ENCODE measurements around the gene KCTD18.

DNA sequence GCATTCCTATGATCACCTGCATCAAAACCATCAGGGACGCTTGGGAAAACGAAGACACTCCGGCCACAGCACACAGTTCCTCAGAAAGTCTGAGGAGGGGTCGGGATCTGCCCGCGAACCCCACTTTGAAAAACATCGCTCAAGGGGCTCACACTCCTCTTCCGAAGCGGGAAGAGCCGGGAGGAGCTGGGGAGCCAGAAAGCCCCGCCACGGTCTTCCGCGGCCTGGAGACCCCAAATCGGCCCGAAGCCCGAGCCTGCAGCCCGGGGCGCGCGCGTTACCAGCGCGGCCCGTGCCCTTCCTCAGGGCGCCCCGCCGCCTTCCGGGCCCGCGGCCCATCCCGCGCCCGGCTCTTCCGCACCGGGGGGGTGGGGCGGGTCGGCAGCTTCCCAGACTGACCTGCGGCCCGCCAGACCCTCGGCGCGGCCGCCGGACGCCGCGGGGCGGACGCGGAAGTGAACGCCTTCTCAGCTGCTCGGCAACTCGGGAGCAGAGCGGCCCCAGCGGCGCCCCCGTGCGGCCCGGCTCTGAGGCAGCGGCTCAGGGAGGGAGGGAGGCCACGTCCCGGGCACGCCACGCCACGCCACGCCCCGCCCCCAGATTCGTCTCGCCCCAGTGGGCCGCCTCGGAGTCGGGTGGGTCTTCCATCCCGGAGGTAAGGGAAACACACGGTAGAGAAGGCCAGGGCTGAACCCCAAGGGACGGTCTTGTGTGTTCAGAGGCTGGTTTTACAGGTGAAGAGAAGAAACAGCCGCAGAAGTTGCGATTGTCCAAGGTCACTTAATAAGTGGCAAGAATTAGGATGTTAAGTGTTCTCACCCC, at the start of gene KCTD18:
- TF ChIP-seq, protein P1, sequence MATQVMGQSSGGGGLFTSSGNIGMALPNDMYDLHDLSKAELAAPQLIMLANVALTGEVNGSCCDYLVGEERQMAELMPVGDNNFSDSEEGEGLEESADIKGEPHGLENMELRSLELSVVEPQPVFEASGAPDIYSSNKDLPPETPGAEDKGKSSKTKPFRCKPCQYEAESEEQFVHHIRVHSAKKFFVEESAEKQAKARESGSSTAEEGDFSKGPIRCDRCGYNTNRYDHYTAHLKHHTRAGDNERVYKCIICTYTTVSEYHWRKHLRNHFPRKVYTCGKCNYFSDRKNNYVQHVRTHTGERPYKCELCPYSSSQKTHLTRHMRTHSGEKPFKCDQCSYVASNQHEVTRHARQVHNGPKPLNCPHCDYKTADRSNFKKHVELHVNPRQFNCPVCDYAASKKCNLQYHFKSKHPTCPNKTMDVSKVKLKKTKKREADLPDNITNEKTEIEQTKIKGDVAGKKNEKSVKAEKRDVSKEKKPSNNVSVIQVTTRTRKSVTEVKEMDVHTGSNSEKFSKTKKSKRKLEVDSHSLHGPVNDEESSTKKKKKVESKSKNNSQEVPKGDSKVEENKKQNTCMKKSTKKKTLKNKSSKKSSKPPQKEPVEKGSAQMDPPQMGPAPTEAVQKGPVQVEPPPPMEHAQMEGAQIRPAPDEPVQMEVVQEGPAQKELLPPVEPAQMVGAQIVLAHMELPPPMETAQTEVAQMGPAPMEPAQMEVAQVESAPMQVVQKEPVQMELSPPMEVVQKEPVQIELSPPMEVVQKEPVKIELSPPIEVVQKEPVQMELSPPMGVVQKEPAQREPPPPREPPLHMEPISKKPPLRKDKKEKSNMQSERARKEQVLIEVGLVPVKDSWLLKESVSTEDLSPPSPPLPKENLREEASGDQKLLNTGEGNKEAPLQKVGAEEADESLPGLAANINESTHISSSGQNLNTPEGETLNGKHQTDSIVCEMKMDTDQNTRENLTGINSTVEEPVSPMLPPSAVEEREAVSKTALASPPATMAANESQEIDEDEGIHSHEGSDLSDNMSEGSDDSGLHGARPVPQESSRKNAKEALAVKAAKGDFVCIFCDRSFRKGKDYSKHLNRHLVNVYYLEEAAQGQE (IDR thresholded peaks at IDR 0.05; ENCODE audit: low read depth): no peak
- 0 out of 2 replicates have a peak, but pooled peaks have one; percentile 58 for TF ChIP-seq TAF1 (IDR thresholded peaks at IDR 0.05; ENCODE audit: low read depth)

Measured in Ishikawa (cell line).